Inferior parietal cortex (tissue), 1 donor: ENCODE results near the gene SMIM34.
"Not testable (repeated sequence)": the region's sequence is repeated elsewhere in the genome, so short reads cannot be mapped to it uniquely, and the experiment has no call there.

ENCODE experiments used
- DNase-seq: peaks from one replicate; pipeline ENCODE4 v3.0.0-alpha.2; 2016; ENCODE audit errors: extremely low spot score

Gene SMIM34

GRCh38 chr21:34423805-34424204 lies at the start of gene SMIM34:
Gene SMIM34 (minus strand): TSS chr21:34423951. CDS start chr21:34423839, 112 bp downstream.
- not testable (repeated sequence) for DNase-seq

- not testable (repeated sequence) for DNase-seq
Measured at GRCh38 chr21:34467333-34467732, 43.6 kb upstream of the SMIM34 start.

GRCh38 chr21:34459426-34459825 lies 35.7 kb upstream of the SMIM34 start:
- not testable (repeated sequence) for DNase-seq

- not testable (repeated sequence) for DNase-seq
Measured at GRCh38 chr21:34458266-34458665, 34.5 kb upstream of the SMIM34 start.

GRCh38 chr21:34456180-34456579 lies 32.4 kb upstream of the SMIM34 start:
- DNase-seq, result not testable (repeated sequence)

GRCh38 chr21:34455628-34456027 lies 31.9 kb upstream of the SMIM34 start:
- DNase-seq, result not testable (repeated sequence)

GRCh38 chr21:34447018-34447417 lies 23.3 kb upstream of the SMIM34 start:
- not testable (repeated sequence) for DNase-seq

GRCh38 chr21:34443486-34443885 lies 19.7 kb upstream of the SMIM34 start:
- DNase-seq, result not testable (repeated sequence)

GRCh38 chr21:34429710-34430109 lies 6.0 kb upstream of the SMIM34 start:
- not testable (repeated sequence) for DNase-seq

- not testable (repeated sequence) for DNase-seq
Measured at GRCh38 chr21:34428441-34428840, 4.7 kb upstream of the SMIM34 start.

- not testable (repeated sequence) for DNase-seq
Measured at GRCh38 chr21:34427339-34427738, 3.6 kb upstream of the SMIM34 start.

GRCh38 chr21:34417448-34418077 lies 6.2 kb downstream of the SMIM34 start:
- not testable (repeated sequence) for DNase-seq

- not testable (repeated sequence) for DNase-seq
Measured at GRCh38 chr21:34407294-34407693, 16.5 kb downstream of the SMIM34 start.

- not testable (repeated sequence) for DNase-seq
Measured at GRCh38 chr21:34406676-34407075, 17.1 kb downstream of the SMIM34 start.

GRCh38 chr21:34406102-34406501 lies 17.6 kb downstream of the SMIM34 start:
- not testable (repeated sequence) for DNase-seq

- not testable (repeated sequence) for DNase-seq
Measured at GRCh38 chr21:34405686-34406085, 18.1 kb downstream of the SMIM34 start.

- not testable (repeated sequence) for DNase-seq
Measured at GRCh38 chr21:34404742-34405141, 19.0 kb downstream of the SMIM34 start.

- DNase-seq, result not testable (repeated sequence)
Measured at GRCh38 chr21:34400522-34400921, 23.2 kb downstream of the SMIM34 start.

- not testable (repeated sequence) for DNase-seq
Measured at GRCh38 chr21:34383724-34384415, 39.9 kb downstream of the SMIM34 start.

GRCh38 chr21:34383138-34383537 lies 40.6 kb downstream of the SMIM34 start:
- DNase-seq, result not testable (repeated sequence)

- DNase-seq, result not testable (repeated sequence)
Measured at GRCh38 chr21:34375619-34375972, 48.2 kb downstream of the SMIM34 start.

- DNase-seq, result not testable (repeated sequence)
Measured at GRCh38 chr21:34374940-34375618, 48.7 kb downstream of the SMIM34 start, which contains the start of gene SMIM11. Gene SMIM11 (plus strand): TSS chr21:34375507. CDS start chr21:34379505, 3,998 bp downstream.
